Smooth muscle cell (in vitro differentiated cells): ENCODE results near the gene CYP17A1. TPM values are rescaled to one million over a fixed set of nuclear protein-coding genes. Genes with fewer than 3 reads are reported as not detected.
A peak's percentile ranks its signal among the peaks of the same experiment; 100 is the strongest.

Source experiments
- DNase-seq: peaks from one replicate; lab custom pipeline; 2025; ENCODE audit not compliant: unreplicated experiment; lab: John Stamatoyannopoulos, UW
- H2AFZ ChIP-seq: fragments of 200-600 bp; sonication (generic); 2 replicates; pipeline ENCODE4 v1.6.0; 2016; ENCODE audit warnings: antibody characterized with exemption, low read depth, mild to moderate bottlenecking
- H3F3A ChIP-seq: fragments of 200-600 bp; sonication (generic); 2 replicates; pipeline ENCODE4 v1.6.0; 2017; ENCODE audit warnings: antibody characterized with exemption, low read depth
- H3K27ac ChIP-seq: fragments of 200-600 bp; sonication (generic); 2 replicates; pipeline ENCODE4 v1.5.1; 2016; ENCODE audit warnings: low read depth, mild to moderate bottlenecking
- H3K27me3 ChIP-seq: fragments of 200-600 bp; sonication (generic); 2 replicates; pipeline ENCODE4 v1.6.1; 2016; ENCODE audit warnings: low read depth, mild to moderate bottlenecking
- H3K36me3 ChIP-seq: fragments of 200-600 bp; sonication (generic); 2 replicates; pipeline ENCODE4 v1.5.1; 2016; ENCODE audit warnings: low read depth
- H3K4me1 ChIP-seq: fragments of 200-600 bp; sonication (generic); 2 replicates; pipeline ENCODE4 v1.5.1; 2016; ENCODE audit warnings: low read depth
- H3K4me2 ChIP-seq: fragments of 200-600 bp; sonication (generic); 2 replicates; pipeline ENCODE4 v1.6.0; 2016; ENCODE audit warnings: mild to moderate bottlenecking
- H3K4me3 ChIP-seq: fragments of 200-600 bp; sonication (generic); 2 replicates; pipeline ENCODE4 v1.5.1; 2016; ENCODE audit warnings: mild to moderate bottlenecking
- H3K79me2 ChIP-seq: fragments of 200-600 bp; sonication (generic); 2 replicates; pipeline ENCODE4 v1.6.0; 2016; ENCODE audit warnings: low read depth, mild to moderate bottlenecking
- H3K9ac ChIP-seq: fragments of 200-600 bp; sonication (generic); 2 replicates; pipeline ENCODE4 v1.6.0; 2016; ENCODE audit warnings: low read depth
- H3K9me3 ChIP-seq: fragments of 200-600 bp; sonication (generic); replicated peaks from 2 replicates; pipeline ENCODE4 v1.5.1; 2016; ENCODE audit warnings: low read depth
- H4K20me1 ChIP-seq: fragments of 200-600 bp; sonication (generic); 2 replicates; pipeline ENCODE4 v1.6.0; 2016; ENCODE audit warnings: low read depth
- WGBS: methylation state at CpG from one replicate; pipeline ENCODE4 v1.1.7; 2016; ENCODE audit warnings: low lambda C conversion rate; 5-methylcytosine and 5-hydroxymethylcytosine counted together
- polyA plus RNA-seq: library from polyadenylated mRNA; unstranded; fragments of >200 nt; fragmentation: Nextera tagmentation; extraction: Ambion mirVana; gene quantifications from 2 replicates; pipeline ENCODE4 v1.2.1, GENCODE V29; 2016
- total RNA-seq: library from RNA; depleted of rRNA; stranded (reverse); fragments of >200 nt; gene quantifications from 2 replicates; pipeline ENCODE4 v1.2.3, GENCODE V29; 2014
- TF ChIP-seq, protein P1 (sequence below): fragments of 200-600 bp; sonication (generic); IDR thresholded peaks from 2 replicates; pipeline ENCODE4 v1.5.1; 2017; ENCODE audit warnings: borderline replicate concordance, mild to moderate bottlenecking, antibody characterized with exemption; ENCODE audit not compliant: insufficient read depth, poor library complexity, severe bottlenecking

Gene CYP17A1
- total and polyA plus RNA-seq, 2 experiments from 2014 or later: not detected

DNA sequence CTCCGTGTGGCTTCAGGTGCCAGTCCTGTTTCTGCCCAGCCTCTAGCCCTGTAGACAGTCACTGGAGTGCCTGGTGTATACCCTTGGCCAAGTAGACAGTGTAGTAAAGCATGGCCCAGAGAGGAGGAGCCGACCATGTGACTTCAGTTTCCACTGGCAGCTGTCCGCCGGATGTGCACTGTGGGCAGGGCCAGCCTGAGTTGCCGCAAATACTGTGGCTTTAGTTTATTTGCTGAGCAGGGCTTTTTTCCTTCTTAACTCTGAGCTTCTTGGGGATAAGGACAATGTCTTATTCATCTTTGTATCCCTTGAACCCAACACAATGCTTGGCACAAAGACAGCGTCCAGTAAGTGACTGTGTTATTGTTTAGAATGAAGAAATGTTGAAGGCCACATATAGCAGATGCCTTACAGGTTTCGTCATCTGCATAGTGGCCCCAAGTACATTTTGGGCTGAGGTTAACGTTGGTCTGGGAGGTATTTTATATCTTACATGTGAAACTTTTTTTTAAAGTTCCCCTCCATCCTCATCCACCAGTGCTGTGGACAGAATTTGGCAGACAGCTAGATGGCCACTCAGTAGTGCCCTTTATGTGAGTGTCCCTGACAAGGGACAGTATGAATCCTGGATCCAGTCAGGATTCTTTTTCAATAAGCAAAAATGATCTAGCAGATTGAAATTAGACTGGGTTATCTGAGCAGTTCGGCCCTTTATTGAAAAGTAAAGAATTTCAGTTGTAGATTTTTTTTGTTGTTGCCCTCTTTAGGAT is 40.6 kb downstream of the CYP17A1 start:
- H3K36me3 ChIP-seq: no peaks in the 10 kb centered on the region
- H4K20me1 ChIP-seq: peaks cover 83% of the 10 kb centered on the region
- no peaks in the 10 kb centered on the region for H3K9me3 ChIP-seq
- no peak overlapping the region for H3K27ac ChIP-seq
- DNase-seq: no peak
- H3K4me3 ChIP-seq: no peak overlapping the region
- H3K9ac ChIP-seq: no peak overlapping the region
- peak overlapping the region; percentile 11 for H3K4me2 ChIP-seq
- TF ChIP-seq, protein P1, sequence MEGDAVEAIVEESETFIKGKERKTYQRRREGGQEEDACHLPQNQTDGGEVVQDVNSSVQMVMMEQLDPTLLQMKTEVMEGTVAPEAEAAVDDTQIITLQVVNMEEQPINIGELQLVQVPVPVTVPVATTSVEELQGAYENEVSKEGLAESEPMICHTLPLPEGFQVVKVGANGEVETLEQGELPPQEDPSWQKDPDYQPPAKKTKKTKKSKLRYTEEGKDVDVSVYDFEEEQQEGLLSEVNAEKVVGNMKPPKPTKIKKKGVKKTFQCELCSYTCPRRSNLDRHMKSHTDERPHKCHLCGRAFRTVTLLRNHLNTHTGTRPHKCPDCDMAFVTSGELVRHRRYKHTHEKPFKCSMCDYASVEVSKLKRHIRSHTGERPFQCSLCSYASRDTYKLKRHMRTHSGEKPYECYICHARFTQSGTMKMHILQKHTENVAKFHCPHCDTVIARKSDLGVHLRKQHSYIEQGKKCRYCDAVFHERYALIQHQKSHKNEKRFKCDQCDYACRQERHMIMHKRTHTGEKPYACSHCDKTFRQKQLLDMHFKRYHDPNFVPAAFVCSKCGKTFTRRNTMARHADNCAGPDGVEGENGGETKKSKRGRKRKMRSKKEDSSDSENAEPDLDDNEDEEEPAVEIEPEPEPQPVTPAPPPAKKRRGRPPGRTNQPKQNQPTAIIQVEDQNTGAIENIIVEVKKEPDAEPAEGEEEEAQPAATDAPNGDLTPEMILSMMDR: no peak
- H3K27me3 ChIP-seq: no peaks in the 10 kb centered on the region
- 46% methylated on average over 9 of the region's 9 CpGs for whole genome bisulfite sequencing
- peaks cover 45% of the 10 kb centered on the region for H3K79me2 ChIP-seq
- H3F3A ChIP-seq: peaks cover 15% of the 10 kb centered on the region
- peaks cover 8% of the 10 kb centered on the region for H3K4me1 ChIP-seq
- no peak overlapping the region for H2AFZ ChIP-seq

GRCh38 chr10:102795453-102796406 is 41.5 kb downstream of the CYP17A1 start:
- Histone ChIP-seq H3K27me3 (no peaks in the 10 kb centered on the region), H3K36me3 (no peaks in the 10 kb centered on the region), H2AFZ (no peak overlapping the region), H3K9ac (no peak overlapping the region), H3K4me3 (no peak overlapping the region), H3K27ac (peak overlapping the region; percentile 17), H3K4me1 (no peaks in the 10 kb centered on the region), H3K4me2 (peak overlapping the region; percentile 35), H4K20me1 (peaks cover 83% of the 10 kb centered on the region), H3F3A (peaks cover 22% of the 10 kb centered on the region), H3K79me2 (peaks cover 50% of the 10 kb centered on the region), H3K9me3 (no peaks in the 10 kb centered on the region)
- DNase-seq: no peak
- TF ChIP-seq, protein P1: no peak
- 58% methylated on average over 15 of the region's 15 CpGs for WGBS

GRCh38 chr10:102791754-102792395 is 45.3 kb downstream of the CYP17A1 start:
- H3K79me2 ChIP-seq: peaks cover 71% of the 10 kb centered on the region
- no peaks in the 10 kb centered on the region for H3K9me3 ChIP-seq
- peaks cover 22% of the 10 kb centered on the region for H3F3A ChIP-seq
- TF ChIP-seq, protein P1: no peak
- H3K4me3 ChIP-seq: no peak overlapping the region
- peaks cover 93% of the 10 kb centered on the region for H4K20me1 ChIP-seq
- H3K27me3 ChIP-seq: no peaks in the 10 kb centered on the region
- H2AFZ ChIP-seq: no peak overlapping the region
- no peak overlapping the region for H3K4me2 ChIP-seq
- no peak for DNase-seq
- 70% methylated on average over 8 of the region's 8 CpGs for WGBS
- no peak overlapping the region for H3K9ac ChIP-seq
- peak overlapping the region; percentile 41 for H3K27ac ChIP-seq
- no peaks in the 10 kb centered on the region for H3K4me1 ChIP-seq
- H3K36me3 ChIP-seq: no peaks in the 10 kb centered on the region
